Kidney glomerular epithelial cell (primary cell): ENCODE measurements around the gene KDM8.
"Not testable (repeated sequence)": the region's sequence is repeated elsewhere in the genome, so short reads cannot be mapped to it uniquely, and the experiment has no call there.

Experiments used
- DNase-seq: peaks from one replicate; lab custom pipeline; 2025; lab: John Stamatoyannopoulos, UW

The KDM8 gene

GRCh38 chr16:27243725-27244362, 40.5 kb downstream of the KDM8 start:
- no peak for DNase-seq

- DNase-seq = no peak
Observed at GRCh38 chr16:27244363-27244755, 41.0 kb downstream of the KDM8 start.

- peak; percentile 85 for DNase-seq
Observed at GRCh38 chr16:27245276-27246172, 42.2 kb downstream of the KDM8 start.

- no peak for DNase-seq
Observed at GRCh38 chr16:27246439-27246838, 43.1 kb downstream of the KDM8 start.

GRCh38 chr16:27247076-27247475, 43.8 kb downstream of the KDM8 start:
- not testable (repeated sequence) for DNase-seq

GRCh38 chr16:27248036-27248435, 44.7 kb downstream of the KDM8 start:
- DNase-seq = no peak

GRCh38 chr16:27248886-27249285, 45.6 kb downstream of the KDM8 start:
- not testable (repeated sequence) for DNase-seq

GRCh38 chr16:27251541-27252205, 48.3 kb downstream of the KDM8 start:
- DNase-seq = no peak

GRCh38 chr16:27252206-27252585, 48.9 kb downstream of the KDM8 start:
- DNase-seq = no peak

GRCh38 chr16:27253526-27253930, 50.2 kb downstream of the KDM8 start:
- DNase-seq = peak; percentile 75

GRCh38 chr16:27254262-27254811, 51.0 kb downstream of the KDM8 start:
- DNase-seq = no peak

GRCh38 chr16:27256861-27257260, 53.5 kb downstream of the KDM8 start:
- no peak for DNase-seq

GRCh38 chr16:27257271-27257670, 53.9 kb downstream of the KDM8 start:
- DNase-seq = no peak

- DNase-seq = no peak
Observed at GRCh38 chr16:27258241-27258734, 55.0 kb downstream of the KDM8 start.

- DNase-seq = no peak
Observed at GRCh38 chr16:27259710-27260109, 56.4 kb downstream of the KDM8 start.

GRCh38 chr16:27262904-27263423, 59.6 kb downstream of the KDM8 start:
- not testable (repeated sequence) for DNase-seq

GRCh38 chr16:27264151-27264550, 60.8 kb downstream of the KDM8 start:
- peak; percentile 44 for DNase-seq

GRCh38 chr16:27265982-27266381, 62.7 kb downstream of the KDM8 start:
- DNase-seq = no peak

GRCh38 chr16:27267037-27267677, 63.8 kb downstream of the KDM8 start:
- DNase-seq = no peak

GRCh38 chr16:27268376-27269299, 65.3 kb downstream of the KDM8 start, which contains the start of gene NSMCE1:
Gene NSMCE1, minus strand, starts transcription at chr16:27268772. Its CDS starts 11,202 bp downstream, at chr16:27257570.
- DNase-seq = peak; percentile 94
